22Rv1 (cell line): ENCODE results near the gene PTPRM.

Experiments
- H3K27ac ChIP-seq: fragments of 450-650 bp; 2 replicates; pipeline ENCODE4 v1.5.1; 2017
- ZFX ChIP-seq: fragments of 450-650 bp; IDR thresholded peaks from 2 replicates; pipeline ENCODE4 v1.6.1; 2017; ENCODE audit warnings: antibody characterized with exemption, borderline replicate concordance
- TF ChIP-seq, protein P1 (sequence below): fragments of 450-650 bp; IDR thresholded peaks from 2 replicates; pipeline ENCODE4 v1.5.1; 2017; ENCODE audit warnings: mild to moderate bottlenecking

Gene PTPRM

DNA sequence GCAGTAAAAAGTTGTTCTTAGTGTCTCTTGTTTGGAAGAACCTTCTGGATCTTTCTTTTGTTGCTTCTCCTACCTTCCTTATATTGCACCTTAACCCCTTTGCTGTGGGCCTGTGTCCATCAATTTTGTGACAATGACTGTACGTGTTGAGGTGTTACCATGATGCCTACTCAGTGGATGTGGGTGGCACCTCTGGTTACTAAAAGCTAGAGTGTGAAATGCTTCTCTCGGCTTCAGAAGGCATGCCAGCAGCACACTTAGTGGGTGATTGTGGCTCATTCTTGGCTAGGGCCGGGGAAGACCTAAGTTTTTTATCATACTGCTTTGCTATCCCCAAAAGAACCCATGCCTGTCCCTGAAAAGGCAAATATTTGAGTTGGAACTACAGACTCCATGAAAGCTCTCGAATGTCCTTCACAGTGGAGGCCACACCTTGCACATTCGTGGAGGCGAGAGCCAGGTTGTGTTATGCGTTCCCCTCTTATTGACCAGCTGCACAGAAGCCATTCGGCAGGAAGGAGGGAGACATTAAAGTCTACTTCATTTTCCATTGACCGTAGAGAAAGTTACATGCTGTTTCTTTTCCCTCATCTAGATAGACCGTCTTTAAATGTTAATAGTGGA, 528.9 kb downstream of the PTPRM start:
- H3K27ac ChIP-seq: no peak overlapping the region
- TF ChIP-seq, protein P1, sequence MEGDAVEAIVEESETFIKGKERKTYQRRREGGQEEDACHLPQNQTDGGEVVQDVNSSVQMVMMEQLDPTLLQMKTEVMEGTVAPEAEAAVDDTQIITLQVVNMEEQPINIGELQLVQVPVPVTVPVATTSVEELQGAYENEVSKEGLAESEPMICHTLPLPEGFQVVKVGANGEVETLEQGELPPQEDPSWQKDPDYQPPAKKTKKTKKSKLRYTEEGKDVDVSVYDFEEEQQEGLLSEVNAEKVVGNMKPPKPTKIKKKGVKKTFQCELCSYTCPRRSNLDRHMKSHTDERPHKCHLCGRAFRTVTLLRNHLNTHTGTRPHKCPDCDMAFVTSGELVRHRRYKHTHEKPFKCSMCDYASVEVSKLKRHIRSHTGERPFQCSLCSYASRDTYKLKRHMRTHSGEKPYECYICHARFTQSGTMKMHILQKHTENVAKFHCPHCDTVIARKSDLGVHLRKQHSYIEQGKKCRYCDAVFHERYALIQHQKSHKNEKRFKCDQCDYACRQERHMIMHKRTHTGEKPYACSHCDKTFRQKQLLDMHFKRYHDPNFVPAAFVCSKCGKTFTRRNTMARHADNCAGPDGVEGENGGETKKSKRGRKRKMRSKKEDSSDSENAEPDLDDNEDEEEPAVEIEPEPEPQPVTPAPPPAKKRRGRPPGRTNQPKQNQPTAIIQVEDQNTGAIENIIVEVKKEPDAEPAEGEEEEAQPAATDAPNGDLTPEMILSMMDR: no peak
- no peak for TF ChIP-seq ZFX

DNA sequence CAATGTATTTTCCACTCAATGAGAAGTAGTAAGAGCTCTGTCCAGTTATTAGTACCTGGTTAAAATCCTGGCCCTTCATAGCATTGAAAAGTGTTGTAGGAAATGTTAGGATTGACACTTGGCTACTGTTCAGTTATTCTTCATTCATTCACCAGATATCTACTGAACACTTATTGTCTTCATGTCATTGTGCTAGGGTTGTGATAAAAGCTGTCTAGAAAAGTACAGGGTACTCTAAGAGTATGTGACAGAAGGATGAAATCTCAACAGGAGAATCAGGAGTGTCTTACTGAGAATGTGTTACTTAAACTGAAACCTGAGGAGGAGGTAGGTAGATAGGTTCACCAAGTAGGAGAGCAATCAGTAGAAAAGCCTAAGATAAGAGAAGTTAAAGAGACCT, 530.3 kb downstream of the PTPRM start:
- TF ChIP-seq ZFX: no peak
- TF ChIP-seq, protein P1: no peak
- H3K27ac ChIP-seq: no peak overlapping the region

DNA sequence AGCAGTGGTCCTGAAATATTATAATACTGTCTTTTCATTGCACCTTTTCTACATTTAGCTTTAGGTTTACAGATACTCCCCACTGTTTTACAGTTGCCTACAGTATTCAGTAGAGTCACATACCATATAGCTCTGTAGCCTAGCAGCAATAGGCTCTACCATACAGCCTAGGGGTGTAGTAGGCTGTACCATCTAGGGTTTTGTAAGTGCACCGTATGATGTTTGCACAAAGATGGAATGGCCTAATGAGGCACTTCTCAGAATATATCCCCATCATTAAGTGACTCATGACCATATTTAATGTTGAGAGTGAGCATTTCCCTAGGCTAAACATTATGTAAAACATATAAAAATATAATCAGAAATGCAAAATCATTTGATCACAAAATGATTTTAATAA, 530.8 kb downstream of the PTPRM start:
- TF ChIP-seq, protein P1: no peak
- no peak for TF ChIP-seq ZFX
- no peak overlapping the region for H3K27ac ChIP-seq

DNA sequence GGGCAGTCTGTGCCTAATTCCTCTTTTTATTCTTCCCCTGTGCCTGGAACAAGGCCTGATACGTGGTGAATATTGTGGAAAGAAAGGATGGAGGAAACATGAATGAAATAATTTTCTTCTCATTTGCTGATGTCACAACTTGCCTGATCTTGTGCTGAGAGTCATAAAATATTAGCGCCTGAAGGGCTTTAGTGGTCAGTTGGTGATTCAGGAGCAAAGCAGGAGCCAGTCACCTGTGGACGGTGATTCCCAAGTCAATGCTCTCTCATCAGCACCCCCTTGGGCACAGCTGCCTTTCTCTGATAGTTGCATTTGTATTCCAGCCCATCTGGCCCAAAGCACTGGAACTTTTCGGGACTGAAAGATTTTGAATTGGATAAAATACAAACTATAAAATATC, 539.5 kb downstream of the PTPRM start:
- TF ChIP-seq, protein P1: no peak
- no peak for TF ChIP-seq ZFX
- no peak overlapping the region for H3K27ac ChIP-seq

DNA sequence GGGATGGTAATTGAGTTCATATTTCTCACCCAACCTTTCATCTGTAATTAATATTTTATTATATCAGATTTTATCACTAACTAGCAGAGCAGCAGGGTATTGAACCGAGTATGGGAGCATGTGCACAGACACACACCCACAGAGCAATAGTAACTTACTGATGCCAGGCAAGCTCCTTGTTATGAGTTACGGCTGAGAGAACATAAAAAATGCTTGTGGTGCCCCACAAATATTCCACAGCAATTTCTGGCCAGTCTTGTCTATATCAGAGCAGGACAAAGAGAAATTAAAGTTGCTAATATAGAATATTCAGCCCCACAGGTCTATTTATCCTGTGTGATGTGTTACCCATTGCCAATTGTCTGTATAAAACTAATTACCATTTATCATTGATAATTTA, 540.3 kb downstream of the PTPRM start:
- TF ChIP-seq, protein P1: no peak
- TF ChIP-seq ZFX: no peak
- no peak overlapping the region for H3K27ac ChIP-seq

DNA sequence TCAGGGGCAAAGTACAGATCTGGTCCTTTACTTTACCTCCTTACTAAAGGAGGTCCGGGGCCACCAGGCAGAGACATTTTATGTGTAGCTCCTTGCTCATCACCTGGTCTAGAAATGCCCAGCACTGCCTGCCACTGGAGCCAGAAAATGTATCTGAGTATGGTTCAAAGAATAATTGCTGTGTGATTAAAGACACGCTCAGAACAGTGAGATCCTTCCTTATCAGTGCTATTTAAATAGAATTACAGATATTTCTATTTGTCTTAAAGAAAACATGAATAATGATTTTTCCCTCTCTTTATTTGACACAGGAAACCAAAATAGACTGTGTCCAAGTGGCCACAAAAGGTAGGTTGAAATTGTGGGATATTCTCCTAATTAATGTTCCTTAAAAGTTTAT, 547.4 kb downstream of the PTPRM start:
- TF ChIP-seq, protein P1: no peak
- TF ChIP-seq ZFX: no peak
- H3K27ac ChIP-seq: no peak overlapping the region

DNA sequence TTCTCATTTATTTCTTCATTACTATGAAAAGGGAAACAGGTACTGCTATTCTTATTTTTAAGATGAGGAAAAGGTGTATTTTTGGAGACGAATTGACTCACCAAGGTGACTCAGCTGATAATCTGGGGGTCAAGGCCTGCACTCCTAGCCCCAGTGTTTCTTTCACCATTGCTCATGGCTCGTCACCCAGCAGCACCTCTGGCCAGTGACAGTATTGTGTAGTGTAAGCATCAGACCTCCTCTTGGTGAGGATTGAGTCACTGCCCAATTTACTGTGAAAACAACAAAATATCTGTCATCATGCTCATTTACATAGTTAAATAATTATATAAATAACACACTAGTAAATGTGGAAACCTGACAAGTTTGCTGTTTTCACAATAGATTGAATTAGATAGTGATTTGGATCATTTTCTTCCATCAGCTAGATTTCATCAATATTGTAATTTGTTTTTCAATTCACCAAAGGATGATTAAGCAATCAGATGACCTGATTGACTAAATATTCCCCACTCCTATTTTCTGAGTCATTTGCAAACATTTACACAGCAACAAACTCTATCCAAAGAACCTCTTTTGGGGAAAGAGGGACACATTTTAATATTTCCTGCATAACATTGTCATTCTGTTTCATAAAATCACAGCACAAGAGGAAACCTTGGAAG, 549.4 kb downstream of the PTPRM start:
- no peak overlapping the region for H3K27ac ChIP-seq
- TF ChIP-seq, protein P1: no peak
- no peak for TF ChIP-seq ZFX
